Measurements from ENCODE around the gene THSD7A.

GRCh38 chr7:11830582-11831155 is 1.3 kb downstream of the THSD7A start:
- TF ChIP-seq CTCF (IDR thresholded peaks at IDR 0.05; ENCODE audit: low read depth, low read length) (no peak), EZH2phosphoT487 (IDR thresholded peaks at IDR 0.05; ENCODE audit: low read depth) (no peak)
